GM12878 (cell line): ENCODE data around the gene PADI1. TPM values are rescaled to one million over a fixed set of nuclear protein-coding genes. Genes with fewer than 3 reads are reported as not detected.

Experiments used
- ATAC-seq: fragments of 200-7000 bp; cut with Tn5 transposase; 3 replicates; pipeline ENCODE4 v1.9.1; 2020; ENCODE audit warnings: mild to moderate bottlenecking, moderate library complexity
- BruUV-seq: library from RNA; stranded (reverse); fragments of 400-500 nt; replicated peaks from 2 replicates; lab custom pipeline; 2021; lab: Mats Ljungman, UMichigan
- CTCF ChIA-PET: fragments of 300-600 bp; sonication (Branson Sonifier 250); formaldehyde crosslinking; extraction: SDS; loops from one replicate; lab custom pipeline; 2021; ENCODE audit warnings: inconsistent platforms; lab: Yijun Ruan, JAX
- POLR2A ChIA-PET: fragments of 350-600 bp; formaldehyde crosslinking; extraction: SDS; loops from one replicate; lab custom pipeline; 2021; ENCODE audit warnings: inconsistent platforms; lab: Charles Lee
- RAD21 ChIA-PET: fragments of 300-600 bp; sonication (Branson Sonifier 250); formaldehyde crosslinking; loops from one replicate; lab custom pipeline; 2023; ENCODE audit warnings: antibody characterized with exemption; ENCODE audit not compliant: unreplicated experiment; lab: Charles Lee
- SMC1A ChIA-PET: fragments of 300-600 bp; sonication (Branson Sonifier 250); formaldehyde crosslinking; loops from one replicate; lab custom pipeline; 2023; ENCODE audit not compliant: unreplicated experiment, uncharacterized antibody; lab: Charles Lee
- DNase-seq: peaks from one replicate; pipeline ENCODE4 v3.0.0-alpha.2; 2011; ENCODE audit warnings: low read depth, low spot score
- FAIRE-seq: peaks from 3 replicates; lab custom pipeline; 2011; peaks lifted over from hg19 to GRCh38; lab: Jason Lieb, UNC
- H2AFZ ChIP-seq: 2 replicates; pipeline ENCODE4 v1.6.0; 2011; ENCODE audit warnings: low read depth, low read length, control low read depth; ENCODE audit not compliant: control insufficient read depth
- H3K27ac ChIP-seq: 2 replicates; pipeline ENCODE4 v1.5.1; 2011; ENCODE audit warnings: control low read depth; ENCODE audit not compliant: control insufficient read depth, insufficient read depth
- H3K27me3 ChIP-seq, 2 experiments: replicated peaks in 1 of 2; 2 replicates each; pipeline versions ENCODE4 v1.6.0 to v1.6.1; 2011; ENCODE audit warnings: low read length in 1 of 2; ENCODE audit not compliant: control insufficient read depth in 2 of 2, insufficient read depth in 2 of 2
- H3K36me3 ChIP-seq, 2 experiments: 2 replicates each; pipeline ENCODE4 v1.5.1; 2011; ENCODE audit warnings: low read length in 1 of 2; ENCODE audit not compliant: control insufficient read depth in 2 of 2, insufficient read depth in 2 of 2
- H3K4me1 ChIP-seq: 2 replicates; pipeline ENCODE4 v1.6.1; 2011; ENCODE audit warnings: mild to moderate bottlenecking, low read length, moderate library complexity, mixed read lengths; ENCODE audit not compliant: control insufficient read depth, insufficient read depth
- H3K4me2 ChIP-seq: 2 replicates; pipeline ENCODE4 v1.6.0; 2011; ENCODE audit warnings: control low read depth; ENCODE audit not compliant: control insufficient read depth, insufficient read depth
- H3K4me3 ChIP-seq: fragments of 200-600 bp; sonication (generic); 2 replicates; pipeline ENCODE4 v1.5.1; 2016
- H3K79me2 ChIP-seq: 2 replicates; pipeline ENCODE4 v1.6.0; 2011; ENCODE audit warnings: low read length; ENCODE audit not compliant: control insufficient read depth, insufficient read depth
- H3K9ac ChIP-seq: 2 replicates; pipeline ENCODE4 v1.8.0; 2011; ENCODE audit warnings: low read length, control low read depth, mixed read lengths; ENCODE audit not compliant: control insufficient read depth, insufficient read depth
- H3K9me3 ChIP-seq: replicated peaks from 3 replicates; pipeline ENCODE4 v1.5.1; 2011; ENCODE audit warnings: mild to moderate bottlenecking, low read length; ENCODE audit not compliant: control insufficient read depth, insufficient read depth
- H4K20me1 ChIP-seq: 2 replicates; pipeline ENCODE4 v1.6.0; 2011; ENCODE audit not compliant: control insufficient read depth, insufficient read depth
- LARP7 ChIP-seq: fragments of 450-650 bp; IDR thresholded peaks from 2 replicates; pipeline ENCODE4 v1.6.1; 2017; ENCODE audit warnings: mild to moderate bottlenecking
- MXI1 ChIP-seq: fragments of 150-350 bp; IDR thresholded peaks from 2 replicates; pipeline ENCODE4 v1.6.1; 2011; ENCODE audit warnings: low read depth, mild to moderate bottlenecking, inconsistent platforms, low read length, improper control_type of control experiment
- STAT1 ChIP-seq: fragments of 450-650 bp; conservative IDR thresholded peaks from 2 replicates; pipeline ENCODE4 v1.6.1; 2014; ENCODE audit warnings: antibody characterized with exemption, mild to moderate bottlenecking
- STAT3 ChIP-seq: IDR thresholded peaks from 2 replicates; pipeline ENCODE4 v1.6.1; 2011; ENCODE audit warnings: low read depth, low read length, improper control_type of control experiment
- ZNF274 ChIP-seq: IDR thresholded peaks from one replicate; pipeline ENCODE4 v1.8.0; 2011; ENCODE audit not compliant: insufficient read length, insufficient read depth
- WGBS: methylation state at CpG from one replicate; pipeline ENCODE4 v1.1.6; 2016; ENCODE audit warnings: low lambda C conversion rate; ENCODE audit not compliant: insufficient replicate concordance, insufficient coverage; ENCODE audit errors: missing lambda C conversion rate; 5-methylcytosine and 5-hydroxymethylcytosine counted together
- in situ Hi-C: fragments of 300-500 bp; cut with MboI; formaldehyde crosslinking; loops from 9 replicates; pipeline ENCODE4 v1.14.3; 2018; ENCODE audit warnings: mixed read lengths
- intact Hi-C: fragments of 100-400 bp; cut with micrococcal nuclease; formaldehyde crosslinking; loops from one replicate; pipeline ENCODE4 v1.14.2; 2022; ENCODE audit not compliant: unreplicated experiment
- polyA plus RNA-seq, 11 experiments: library from polyadenylated mRNA; depleted of rRNA in 4 of 11; unstranded in 6 of 11; stranded (reverse) in 5 of 11; fragments of >200 nt; fragmentation: Nextera tagmentation in 4 of 11; fragmentation: Illumina TruSeq in 1 of 11; extraction: Ambion mirVana in 4 of 11; extraction: Trizol in 1 of 11; gene quantifications; 1 replicate in 1 of 11; 2 replicates in 10 of 11; pipeline versions ENCODE4 v1.2.1 to v1.2.3, GENCODE V29; 2011 to 2016; ENCODE audit warnings: inconsistent platforms in 2 of 11, missing spikeins in 2 of 11, low read depth in 1 of 11
- total RNA-seq, 4 experiments: library from RNA; depleted of rRNA in 3 of 4; stranded (reverse); fragments of >200 nt in 3 of 4; fragmentation: Illumina TruSeq in 1 of 4; extraction: Trizol in 1 of 4; gene quantifications; 2 replicates each; pipeline versions ENCODE4 v1.2.1 to v1.2.3, GENCODE V29; 2013 to 2021

Gene PADI1
- total and polyA plus RNA-seq, 10 of the 15 experiments (the other 5 are each of a cell fraction or from before 2014, with no cell fraction given), result 0.05 TPM; not detected in 9

DNA sequence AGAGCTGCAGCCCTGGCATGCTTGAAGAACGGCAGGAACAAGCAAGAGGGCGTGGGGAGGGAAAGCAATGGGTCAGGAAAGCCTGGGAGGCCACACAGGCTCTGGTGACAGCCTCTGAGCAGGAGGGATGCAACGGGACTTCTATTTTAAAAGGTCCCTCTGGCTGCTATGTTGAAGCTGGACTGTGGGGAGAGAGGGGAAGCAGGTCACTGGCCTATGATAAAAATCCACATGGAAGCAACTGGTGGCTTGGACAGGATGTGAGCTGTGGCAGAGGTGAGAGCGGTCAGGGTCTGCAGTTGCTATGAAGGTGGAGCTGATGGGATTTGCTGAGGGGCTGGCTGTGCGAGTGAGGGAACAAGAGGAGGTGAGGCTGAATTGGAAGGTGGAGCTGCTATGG lies 11.2 kb downstream of the PADI1 start:
- TF ChIP-seq ZNF274 (no peak), STAT1 (no peak), MXI1 (no peak)
- TF ChIP-seq, all 136 proteins: peak for 0
- no TSS peak for BruUV-seq
- Histone ChIP-seq H3K4me3 (no peak overlapping the region), H3K27me3 (peaks cover 0 to 2% of the 10 kb centered on the region in 2 experiments; a peak in 2 of 4 replicates), H3K36me3 (no peaks in the 10 kb centered on the region), H3K4me1 (no peaks in the 10 kb centered on the region), H3K9ac (no peak overlapping the region), H3K79me2 (no peaks in the 10 kb centered on the region), H3K4me2 (no peak overlapping the region), H3K27ac (no peak overlapping the region), H2AFZ (no peak overlapping the region), H4K20me1 (no peaks in the 10 kb centered on the region), H3K9me3 (no peaks in the 10 kb centered on the region)
- ChIA-PET POLR2A (interaction anchor here (1.4 kb wide), 1 partner anchor 8 kb away, joined by 4 read pairs; no protein-coding TSS in a partner anchor), RAD21 (no interaction called here), CTCF (interaction anchor here (0.8 to 1.1 kb wide), 2 partner anchors 8 to 22 kb away, joined by 3 to 4 read pairs; no protein-coding TSS in a partner anchor), SMC1A (interaction anchor here (1.6 kb wide), 1 partner anchor 90 kb away, joined by 7 read pairs; no protein-coding TSS in a partner anchor)
- ATAC-seq (no peak), DNase-seq (no peak), FAIRE-seq (no peak)
- 21% methylated on average over 5 of the region's 5 CpGs for WGBS
- intact Hi-C loops, result no loop called here
- in situ Hi-C loops, result no loop called here

DNA sequence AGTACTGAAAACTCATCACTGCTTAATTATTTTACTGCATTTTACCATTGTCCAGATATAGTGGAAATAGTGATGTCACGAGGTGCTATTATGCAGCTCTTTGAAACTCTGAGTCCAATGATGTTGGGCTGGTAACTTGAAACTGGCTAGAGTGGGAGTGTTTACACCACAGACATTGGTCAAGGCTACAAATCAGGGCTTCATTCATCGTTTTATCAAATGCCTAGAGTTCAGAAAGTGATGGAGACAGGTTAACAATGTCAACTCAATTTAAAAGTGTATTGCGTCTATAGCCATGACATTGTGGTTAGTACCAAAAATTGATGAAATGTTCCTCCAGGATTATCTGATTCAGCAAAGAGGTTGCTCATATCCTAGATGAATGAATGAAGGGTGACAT lies 12.7 kb downstream of the PADI1 start:
- BruUV-seq, result no TSS peak
- ChIA-PET POLR2A (interaction anchor here (1.4 kb wide), 1 partner anchor 10 kb away, joined by 4 read pairs; no protein-coding TSS in a partner anchor), SMC1A (interaction anchor here (0.6 kb wide), 1 partner anchor 151 kb away, joined by 3 read pairs; no protein-coding TSS in a partner anchor)
- 45% methylated on average over 3 of the region's 3 CpGs for WGBS
- H2AFZ ChIP-seq, result no peak overlapping the region
- H3K4me3 ChIP-seq, result no peak overlapping the region
- no peaks in the 10 kb centered on the region for H4K20me1 ChIP-seq
- no peak for DNase-seq
- H3K27ac ChIP-seq, result no peak overlapping the region
- FAIRE-seq, result no peak
- no peak overlapping the region for H3K9ac ChIP-seq
- H3K36me3 ChIP-seq, result no peaks in the 10 kb centered on the region
- ATAC-seq, result no peak
- no peak overlapping the region for H3K4me2 ChIP-seq
- in situ Hi-C loops, result no loop called here
- H3K27me3 ChIP-seq, result peaks cover 2% of the 10 kb centered on the region in 2 experiments; a peak in 3 of 4 replicates
- no peaks in the 10 kb centered on the region for H3K9me3 ChIP-seq
- TF ChIP-seq LARP7 (no peak), STAT3 (no peak)
- TF ChIP-seq, all 136 proteins: peak for 0
- RAD21 ChIA-PET, result no interaction called here
- H3K79me2 ChIP-seq, result no peaks in the 10 kb centered on the region
- H3K4me1 ChIP-seq, result no peaks in the 10 kb centered on the region
- intact Hi-C loops, result no loop called here
- CTCF ChIA-PET, result no interaction called here
